Ovary (tissue), 3 donors: ENCODE measurements around the gene ISCU.

ENCODE experiments used
- CTCF ChIP-seq, 3 donors: fragments of 450-650 bp in 2 of 3; fragments of 200-600 bp in 1 of 3; IDR thresholded peaks; one replicate each; pipeline versions ENCODE4 v1.5.1 to v1.8.0; 2016 to 2022; ENCODE audit warnings: antibody characterized with exemption in 3 of 3, mild to moderate bottlenecking in 1 of 3
- EP300 ChIP-seq: sonication (generic); formaldehyde crosslinking; IDR thresholded peaks from one replicate; pipeline ENCODE4 v1.6.1; 2017; ENCODE audit warnings: antibody characterized with exemption
- POLR2A ChIP-seq: fragments of 450-650 bp; IDR thresholded peaks from one replicate; pipeline ENCODE4 v1.6.1; 2017; ENCODE audit warnings: antibody characterized with exemption, mild to moderate bottlenecking, moderate library complexity
- donor health status: DM: no; HTN: no; CAD: no.

GRCh38 chr12:108542320-108542719 lies 20.1 kb upstream of the ISCU start:
- TF ChIP-seq CTCF (IDR thresholded peaks at IDR 0.05) (no peak), EP300 (no peak), POLR2A (no peak)
